Measurements from ENCODE around the gene ZC3H10. TPM values are rescaled to one million over a fixed set of nuclear protein-coding genes. Genes with fewer than 3 reads are reported as not detected.

Gene ZC3H10
- total and polyA plus RNA-seq, 2 donors (not counting 3 experiments of a cell fraction or from before 2014, with no cell fraction given) = 2.6 to 10.1 TPM

GRCh38 chr12:56107242-56107641 lies 10.8 kb upstream of the ZC3H10 start:
- Histone ChIP-seq H3K79me2 (ENCODE audit: control insufficient read depth, insufficient read depth, low read length) (peaks cover 35% of the 10 kb centered on the region), H3K4me2 (ENCODE audit: insufficient read depth, low read length) (no peak overlapping the region), H3K27ac (ENCODE audit: insufficient read depth, low read depth, low read length) (no peak overlapping the region), H3K4me1 (ENCODE audit: control insufficient read depth, extremely low read depth, insufficient read depth, low read length) (peaks cover 20% of the 10 kb centered on the region), H3K4me3 (replicated peaks in 1 of 3; ENCODE audit: insufficient read depth in 1 of 3, low read depth in 1 of 3, low read length in 3 of 3) (no peak overlapping the region), H3K9me3 (replicated peaks; ENCODE audit: control insufficient read depth, insufficient read depth, low read length) (no peaks in the 10 kb centered on the region), H3K9me1 (replicated peaks; ENCODE audit: control insufficient read depth, extremely low read depth, insufficient read depth, low read length) (no peaks in the 10 kb centered on the region), H2AFZ (ENCODE audit: low read depth, low read length) (no peak overlapping the region), H3K9ac (replicated peaks; ENCODE audit: extremely low read depth, insufficient read depth, low read length) (no peak overlapping the region), H4K20me1 (replicated peaks; ENCODE audit: control insufficient read depth, extremely low read depth, insufficient read depth, low read length) (no peaks in the 10 kb centered on the region), H3K27me3 (ENCODE audit: control insufficient read depth in 2 of 2, insufficient read depth in 2 of 2, low read length in 2 of 2) (peaks cover 0 to under 1% of the 10 kb centered on the region in 2 experiments), H3K36me3 (ENCODE audit: control insufficient read depth in 2 of 2, extremely low read depth in 1 of 2, insufficient read depth in 2 of 2, low read length in 2 of 2) (peaks cover 24 to 26% of the 10 kb centered on the region in 2 experiments)
- FAIRE-seq (no peak), DNase-seq (ENCODE audit: low read depth, low spot score) (no peak)
- ChIA-PET POLR2A (no interaction called here), CTCF (interaction anchor here (1.2 kb wide), 1 partner anchor 368 kb away, joined by 4 read pairs; no protein-coding TSS in a partner anchor)
- TF ChIP-seq JUN (IDR thresholded peaks at IDR 0.05; ENCODE audit: borderline replicate concordance, insufficient read depth, insufficient read length, low read depth) (no peak), POLR2AphosphoS5 (IDR thresholded peaks at IDR 0.05; ENCODE audit: insufficient read depth, low read depth, low read length) (no peak), CTCF (IDR thresholded peaks at IDR 0.05; ENCODE audit: extremely low read depth in 1 of 2, insufficient read depth in 1 of 2, low read depth in 1 of 2, low read length in 2 of 2) (no peak), MAX (IDR thresholded peaks at IDR 0.05; ENCODE audit: insufficient read depth, insufficient read length) (no peak), FOS (IDR thresholded peaks at IDR 0.05; ENCODE audit: borderline replicate concordance, insufficient read depth, low read length) (no peak), GATA2 (IDR thresholded peaks at IDR 0.05; ENCODE audit: insufficient read depth, insufficient read length, low read depth, low read length) (no peak), EZH2 (IDR thresholded peaks at IDR 0.05; ENCODE audit: borderline replicate concordance, low read depth, low read length, severe bottlenecking) (no peak), POLR2A (IDR thresholded peaks at IDR 0.05; ENCODE audit: low read depth, low read length) (no peak), MYC (IDR thresholded peaks at IDR 0.05; ENCODE audit: low read depth, low read length) (no peak)
- dilution Hi-C loops (cut with MboI; ENCODE audit: extremely low pct_ligation_motif_present, low sequenced_read_pairs) (no loop called here), intact Hi-C loops (cut with micrococcal nuclease) (no loop called here)
- BruUV-seq (replicated peaks) = no TSS peak

Data from endothelial cell of umbilical vein (primary cell).